Stimulated activated CD8-positive, alpha-beta memory T cell treated with anti-CD3 and anti-CD28 coated beads, Interleukin-12 subunit alpha, Interleukin-12 subunit beta, amount 100 ng/mL, for 24 hours (primary cell): ENCODE measurements around the gene RPS14.
"Not testable (repeated sequence)": the region's sequence is repeated elsewhere in the genome, so short reads cannot be mapped to it uniquely, and the experiment has no call there.

Experiments
- DNase-seq: peaks from one replicate; pipeline ENCODE4 v3.0.0-alpha.2; 2020; ENCODE audit errors: extremely low read depth

The RPS14 gene

DNA sequence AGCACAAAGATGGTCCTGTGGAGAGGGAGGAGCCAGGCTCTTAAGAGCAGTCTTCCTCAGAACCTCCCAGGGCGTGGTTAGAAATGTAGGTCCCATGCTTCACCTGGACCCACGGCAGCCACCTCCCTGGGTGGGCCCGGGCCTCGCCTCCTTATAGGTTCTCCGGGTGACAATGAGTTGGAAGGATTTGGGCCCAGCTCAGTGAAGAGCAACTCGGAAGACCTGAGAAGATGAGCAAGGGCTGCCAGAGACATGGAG, 32.1 kb upstream of the RPS14 start:
- no peak for DNase-seq

DNA sequence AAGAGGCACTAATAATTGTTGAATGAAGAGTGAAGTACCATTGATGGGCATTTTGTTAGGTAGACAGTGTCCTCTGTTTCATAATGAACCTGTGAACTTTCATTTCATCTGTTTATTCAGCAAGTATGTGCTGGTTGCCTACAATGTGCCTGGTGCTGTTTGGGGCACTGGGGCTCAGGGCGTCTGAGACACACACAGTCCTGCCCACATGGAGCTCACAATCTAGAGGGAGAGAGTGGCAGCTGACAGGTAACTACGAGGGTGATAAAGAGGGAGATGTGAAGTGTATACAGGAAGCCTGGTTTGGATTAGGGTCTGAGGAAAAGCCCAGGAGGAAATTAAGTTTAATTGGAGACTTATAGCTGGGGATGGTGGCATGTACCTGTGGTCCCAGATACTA, 29.9 kb upstream of the RPS14 start:
- DNase-seq: no peak

DNA sequence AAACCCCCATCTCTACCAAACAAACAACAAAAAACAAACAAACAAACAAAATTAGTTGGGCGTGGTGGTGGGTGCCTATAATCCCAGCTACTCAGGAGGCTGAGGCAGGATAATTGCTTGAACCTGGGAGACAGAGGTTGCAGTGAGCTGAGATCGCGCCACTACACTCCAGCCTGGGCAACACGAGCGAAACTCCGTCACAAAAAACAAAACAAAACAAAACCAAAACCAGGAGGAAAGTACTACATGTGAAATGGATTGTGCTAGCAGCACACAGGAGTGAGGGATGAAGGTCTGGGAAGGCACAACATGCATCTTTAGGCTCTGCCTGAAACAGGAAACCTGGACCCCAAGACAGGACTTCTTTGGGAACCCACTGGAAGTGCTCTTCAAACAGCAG, 27.0 kb upstream of the RPS14 start:
- not testable (repeated sequence) for DNase-seq

DNA sequence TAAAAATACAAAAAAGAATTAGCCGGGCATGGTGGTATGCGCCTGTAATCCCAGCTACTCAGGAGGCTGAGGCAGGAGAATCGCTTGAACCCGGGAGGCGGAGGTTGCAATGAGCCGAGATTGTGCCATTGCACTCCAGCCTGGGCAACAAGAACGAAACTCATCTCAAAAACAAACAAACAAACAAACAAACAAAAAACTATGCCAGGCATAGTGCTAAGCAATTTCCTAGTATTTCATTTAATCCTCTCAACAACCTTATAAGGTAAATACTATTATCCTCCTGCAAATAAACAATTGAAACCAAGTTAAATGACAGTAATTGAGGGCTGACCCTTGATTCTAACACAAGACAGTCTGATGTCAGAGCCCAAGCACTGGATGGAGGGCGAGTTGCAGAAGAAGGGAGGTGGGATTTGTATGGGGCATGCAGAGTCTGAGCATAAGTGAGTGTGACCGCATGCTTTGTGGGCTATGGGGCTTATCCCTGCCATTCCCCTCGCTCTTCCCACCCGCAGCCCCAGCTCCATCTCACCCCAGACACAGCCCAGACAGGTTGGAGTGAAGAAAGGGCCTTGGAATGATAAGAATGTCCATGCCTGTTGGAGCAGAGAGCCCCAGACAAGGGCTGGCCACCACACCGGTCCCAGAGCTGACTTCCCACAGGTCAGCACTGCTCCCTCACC, 24.3 kb upstream of the RPS14 start:
- no peak for DNase-seq

DNA sequence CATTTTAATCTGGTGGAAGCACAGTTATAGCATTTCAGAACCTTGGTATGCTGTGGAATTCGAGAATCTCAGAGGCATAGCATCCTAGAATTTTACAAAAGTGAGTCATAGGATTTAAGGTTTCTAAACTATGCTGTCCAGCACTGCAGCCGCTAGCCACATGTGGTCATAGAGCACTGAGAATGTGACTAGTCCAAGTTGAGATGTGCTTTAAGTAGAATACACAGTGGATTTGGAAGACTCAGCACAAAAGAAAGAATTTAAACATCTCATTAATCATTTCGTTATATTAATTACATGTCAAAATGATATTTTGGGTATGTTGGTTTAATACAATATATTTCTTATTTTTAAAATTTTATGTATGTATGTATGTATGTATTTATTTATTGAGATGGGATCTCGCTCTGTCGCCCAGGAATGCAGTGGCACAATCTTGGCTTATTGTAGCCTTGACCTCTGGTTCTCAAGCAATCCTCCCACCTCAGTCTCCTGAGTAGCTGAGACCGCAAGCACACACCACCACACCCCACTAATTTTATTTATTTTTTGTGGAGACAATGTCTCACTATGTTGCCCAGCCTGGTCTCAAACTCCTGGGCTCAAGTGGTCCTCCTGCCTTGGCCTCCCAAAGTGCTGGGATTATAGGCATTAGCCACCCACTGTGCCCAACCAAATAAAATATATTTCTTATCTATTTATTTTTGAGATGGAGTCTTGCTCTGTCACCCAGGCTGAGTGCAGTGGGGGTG, 20.4 kb upstream of the RPS14 start:
- DNase-seq: no peak

DNA sequence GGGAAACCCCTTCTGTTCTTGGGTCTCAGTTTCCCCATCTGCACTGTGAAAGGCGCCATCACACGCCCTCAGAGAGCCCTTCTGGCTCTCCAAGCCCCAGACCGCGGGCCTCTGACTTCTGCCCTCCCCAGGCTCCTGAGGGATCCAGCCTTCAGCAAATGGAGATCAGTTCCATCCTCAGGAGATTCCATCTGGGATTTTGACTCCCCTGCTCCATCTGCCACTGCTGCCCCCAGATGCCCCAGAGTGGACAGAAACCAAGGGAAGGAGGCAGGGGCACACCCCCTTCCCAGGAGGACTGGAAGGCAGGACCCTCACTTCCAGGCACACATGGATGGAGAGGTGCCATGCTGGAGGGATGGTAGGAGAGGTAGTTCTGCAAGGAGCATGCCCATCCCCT, 18.7 kb upstream of the RPS14 start:
- DNase-seq: no peak

DNA sequence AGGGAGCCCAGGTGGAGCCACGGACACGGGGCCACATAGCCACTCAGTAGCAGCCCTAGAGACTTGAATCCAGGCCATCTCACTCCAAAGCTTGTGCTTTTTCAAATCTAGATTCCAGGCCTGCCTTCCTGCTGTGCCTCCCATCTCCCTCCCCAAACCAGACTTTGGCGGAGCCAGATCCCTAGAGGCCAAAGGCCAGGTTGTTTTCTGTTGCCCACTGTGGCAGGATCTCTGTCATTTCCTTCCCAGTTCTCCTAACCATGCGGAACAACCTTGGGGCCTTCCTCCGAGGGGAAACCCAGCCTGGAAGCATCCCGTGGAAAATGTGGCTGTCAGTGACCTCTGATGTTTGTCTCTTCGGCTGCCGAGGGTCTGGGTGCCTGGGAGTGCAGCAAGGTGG, 16.4 kb upstream of the RPS14 start:
- no peak for DNase-seq

DNA sequence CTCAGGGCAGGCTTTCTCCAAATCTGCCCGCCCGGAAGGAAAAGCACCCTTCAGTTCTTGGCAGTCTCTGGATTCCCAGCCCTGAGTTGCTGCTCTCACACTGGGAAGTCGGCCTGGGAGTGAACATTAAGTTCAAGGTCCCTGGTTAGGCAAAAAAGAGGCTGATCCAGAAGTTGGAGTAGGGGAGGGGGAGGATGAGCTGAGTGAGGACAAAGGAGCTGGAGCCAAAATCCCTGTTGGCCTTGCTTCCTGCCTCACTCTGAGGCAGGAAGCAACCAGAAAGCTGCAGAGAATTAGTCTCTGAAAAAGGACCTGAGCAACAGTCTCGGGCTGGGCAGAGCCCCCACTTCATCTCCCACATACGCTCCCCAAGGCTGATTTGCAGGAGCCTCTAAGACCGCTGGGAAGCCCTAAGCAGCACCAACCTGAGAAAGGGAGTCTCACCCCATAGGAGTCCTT, 15.0 kb upstream of the RPS14 start:
- DNase-seq: no peak

DNA sequence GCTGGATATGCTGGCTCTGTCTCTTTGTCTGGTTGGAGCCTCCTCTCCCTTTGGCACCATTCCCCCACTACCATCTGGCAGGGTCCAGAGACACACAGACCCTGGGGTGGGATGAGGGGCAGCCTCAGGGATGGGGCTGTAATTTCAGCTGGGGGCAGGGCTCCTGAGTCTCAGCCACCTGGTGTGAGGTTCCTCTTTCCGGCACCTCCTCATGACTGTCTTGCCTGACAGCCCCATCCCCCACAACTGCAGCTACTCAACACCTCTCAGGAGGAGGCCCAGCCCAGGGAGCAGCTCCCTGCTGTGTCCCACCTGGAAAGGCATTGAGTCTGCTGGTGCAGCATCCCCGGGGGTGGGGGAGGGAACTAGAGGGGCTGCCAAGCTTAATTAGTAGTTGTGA, 11.7 kb upstream of the RPS14 start:
- DNase-seq: no peak

DNA sequence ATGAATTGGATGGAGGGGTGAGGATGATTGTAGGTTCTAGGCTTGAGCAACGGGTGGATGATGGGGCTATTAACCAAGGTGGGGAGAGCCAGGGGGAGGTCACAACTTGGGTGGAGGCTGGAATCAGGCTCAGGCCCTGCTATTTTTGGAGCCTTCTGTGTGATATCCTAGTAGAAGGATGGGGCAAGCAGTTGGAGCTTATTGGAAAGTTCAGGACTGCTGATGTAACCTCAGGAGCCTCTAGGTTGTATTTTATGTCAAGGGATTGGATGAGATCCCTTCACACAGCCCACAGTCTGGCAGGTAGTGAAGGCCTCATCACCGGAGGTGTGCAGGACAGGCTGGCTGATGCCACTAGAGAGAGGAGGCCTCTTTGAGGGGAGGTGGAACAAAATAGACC, 11.2 kb upstream of the RPS14 start:
- no peak for DNase-seq

DNA sequence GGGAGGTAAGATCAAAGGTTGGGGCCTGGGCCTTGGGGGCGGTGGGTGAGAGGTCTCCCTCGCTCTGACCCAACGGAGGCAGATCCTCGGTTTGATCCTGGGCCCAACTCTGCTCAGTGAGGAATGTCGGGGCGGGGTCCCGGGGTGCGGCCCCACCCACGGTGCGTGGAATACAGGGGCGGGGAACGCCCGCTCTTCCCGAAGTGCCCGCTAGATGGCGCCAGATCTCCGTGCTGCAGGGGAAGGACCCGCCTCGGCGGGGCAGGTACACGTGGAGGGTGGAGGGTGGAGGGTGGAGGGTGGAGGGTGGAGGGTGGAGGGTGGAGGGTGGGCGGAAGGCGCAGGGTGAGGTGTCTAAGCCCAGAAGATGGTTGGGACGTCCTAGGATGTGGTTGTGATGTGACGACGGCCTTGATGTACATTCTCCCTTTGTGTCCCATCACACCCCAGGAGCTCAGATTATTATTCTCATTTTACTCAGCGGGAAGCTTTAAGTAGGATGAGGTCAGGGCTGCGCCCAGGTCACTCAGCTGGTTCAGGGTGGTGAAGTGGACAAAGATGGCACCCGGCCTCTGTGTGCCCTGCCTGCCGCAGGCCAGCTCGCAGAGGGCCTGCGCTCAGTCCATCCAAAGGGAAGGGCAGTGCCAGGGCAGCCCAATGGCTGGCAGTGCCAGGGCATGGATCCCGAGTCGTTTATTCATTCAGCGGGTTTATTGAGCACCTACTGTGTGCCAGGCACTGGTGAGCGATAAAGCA, 9.4 kb upstream of the RPS14 start:
- peak; percentile 59 for DNase-seq

DNA sequence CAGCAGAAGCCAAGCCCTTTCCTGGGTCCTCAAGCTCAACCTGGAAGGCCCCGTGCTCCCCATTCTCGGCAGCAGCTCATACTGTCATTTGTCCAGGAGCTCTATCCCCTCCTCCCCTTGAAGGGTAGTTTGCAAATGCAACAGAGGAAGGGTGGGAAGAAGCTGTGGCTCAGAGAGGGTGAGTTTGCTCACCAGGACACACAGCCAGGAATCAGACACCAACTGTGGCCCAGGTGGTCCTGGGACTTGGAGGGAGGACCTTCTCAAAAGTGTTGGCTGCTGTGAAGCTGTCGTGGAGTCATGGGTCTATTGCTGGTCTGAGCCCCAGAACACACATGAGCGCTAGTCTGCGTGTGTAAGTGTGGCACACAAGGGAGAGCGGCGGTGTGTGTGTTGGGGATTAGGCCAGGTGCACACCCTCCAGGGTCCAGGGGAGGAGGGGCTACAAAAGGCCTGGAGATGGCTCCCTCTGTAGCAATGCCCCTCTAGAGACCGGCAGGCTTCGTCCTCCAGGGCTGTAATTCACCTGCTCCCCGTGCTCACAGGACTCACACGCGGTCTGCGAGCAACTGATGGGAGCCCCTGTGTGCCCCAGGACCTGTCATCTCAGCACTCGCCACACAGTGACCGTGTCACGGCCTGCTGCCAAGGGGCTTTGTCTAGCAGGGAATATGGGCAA, 8.2 kb upstream of the RPS14 start:
- no peak for DNase-seq

DNA sequence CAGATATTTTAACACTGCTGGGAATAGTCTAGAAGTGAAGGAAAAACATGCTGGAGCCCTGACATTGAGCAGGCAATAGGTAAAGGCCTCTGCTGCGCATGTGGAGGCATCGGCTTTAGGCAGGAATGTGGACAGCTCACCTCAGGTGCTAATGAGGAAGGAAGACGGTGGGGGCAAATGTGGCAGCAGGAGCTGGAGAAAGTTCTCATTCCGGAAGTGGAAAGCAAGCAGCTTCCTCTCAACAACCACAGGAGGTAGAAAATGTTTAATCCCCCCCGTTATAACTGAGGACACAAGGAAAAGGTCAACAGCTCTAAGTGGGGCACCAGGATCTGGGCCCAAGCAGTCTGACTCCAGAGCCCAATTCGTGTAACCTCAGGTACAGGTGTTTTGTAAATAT, 7.6 kb upstream of the RPS14 start:
- DNase-seq: no peak

DNA sequence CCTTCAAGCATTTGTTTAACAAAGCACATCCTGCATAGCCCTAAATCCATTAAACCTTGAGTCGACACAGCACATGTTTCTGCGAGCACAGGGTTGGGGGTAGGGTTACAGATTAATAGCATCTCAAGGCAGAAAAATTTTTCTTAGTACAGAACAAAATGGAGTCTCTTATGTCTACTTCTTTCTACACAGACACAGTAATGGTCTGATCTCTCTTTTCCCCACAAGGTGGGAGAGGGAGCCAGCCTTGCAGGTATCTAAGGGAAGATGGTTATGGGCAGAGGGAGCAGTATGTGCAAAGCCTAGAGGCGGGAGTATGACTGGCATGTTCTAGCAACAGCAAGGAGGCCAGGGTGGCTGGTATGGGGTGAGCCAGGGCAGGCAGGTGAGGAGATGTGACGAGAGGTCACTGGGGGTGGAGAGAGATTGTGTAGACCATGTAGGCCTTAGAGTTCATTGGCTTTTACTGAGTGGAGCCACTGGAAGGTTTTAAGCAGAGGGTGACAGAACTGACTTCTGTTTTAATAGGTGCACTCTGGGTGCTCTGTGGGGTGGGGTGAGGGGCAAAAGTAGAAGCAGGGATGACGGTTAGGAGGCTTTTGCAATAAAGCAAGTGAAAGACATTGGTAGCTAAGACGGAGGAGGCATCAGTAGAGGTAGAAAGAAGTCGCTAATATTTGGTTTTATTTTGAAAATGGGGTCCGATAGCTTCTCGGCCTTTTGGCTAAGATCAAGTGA, 5.1 kb upstream of the RPS14 start:
- DNase-seq: no peak

DNA sequence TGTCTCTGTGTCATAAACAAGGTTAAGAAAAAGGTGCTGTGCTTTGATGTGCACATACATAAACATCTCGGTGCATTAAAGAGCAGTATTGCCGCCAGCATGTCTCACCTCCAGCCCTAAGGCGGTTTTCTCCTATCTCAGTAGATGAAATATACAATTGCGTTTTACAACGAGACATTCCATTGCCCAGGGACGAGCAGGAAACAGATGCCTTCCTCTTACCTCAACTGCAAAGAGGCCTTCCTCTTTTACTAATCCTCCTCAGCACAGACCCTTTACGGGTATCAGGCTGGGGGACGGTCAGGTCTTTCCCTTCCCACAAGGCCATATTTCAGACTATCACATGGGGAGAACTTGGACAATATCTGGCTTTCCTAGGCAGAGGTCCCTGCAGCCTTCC, 4.5 kb upstream of the RPS14 start:
- DNase-seq: not testable (repeated sequence)

DNA sequence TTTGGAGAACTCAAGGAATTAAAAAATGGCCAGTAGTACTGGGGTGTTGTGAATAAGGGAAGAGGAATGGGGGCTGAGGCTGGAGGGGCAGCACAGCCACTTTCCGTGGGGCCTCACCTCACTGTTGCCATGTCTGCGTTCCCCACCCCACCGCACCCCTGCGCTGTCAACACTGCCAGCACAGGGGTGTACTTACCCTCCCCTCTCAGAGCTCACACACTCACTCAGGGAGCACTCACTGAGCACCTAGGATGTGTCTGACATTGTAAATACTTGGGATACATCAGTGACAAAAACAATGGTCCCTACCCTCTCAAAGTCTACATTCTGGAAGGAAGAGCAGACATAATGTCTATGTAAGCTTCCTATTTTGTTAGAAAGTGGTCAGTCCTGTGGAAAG, 3.4 kb upstream of the RPS14 start:
- DNase-seq: no peak

DNA sequence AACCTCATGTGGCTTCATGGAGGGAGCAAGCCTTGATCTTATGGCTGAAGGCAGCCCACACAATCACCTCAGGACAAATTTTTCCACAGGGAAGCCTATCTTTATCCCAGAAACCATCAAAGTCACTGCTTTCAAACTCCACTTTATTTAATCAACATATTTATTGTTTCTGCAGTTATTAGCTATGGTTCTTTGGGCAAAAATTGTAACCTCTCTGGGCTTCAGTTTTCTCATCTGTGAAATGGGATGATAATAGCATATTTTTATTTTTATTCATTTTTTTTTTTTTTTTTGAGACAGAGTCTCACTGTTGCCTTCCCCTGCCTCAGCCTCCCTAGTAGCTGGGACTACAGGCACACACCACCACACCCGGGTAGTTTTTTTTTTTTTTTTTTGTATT, 2.1 kb upstream of the RPS14 start:
- no peak for DNase-seq

DNA sequence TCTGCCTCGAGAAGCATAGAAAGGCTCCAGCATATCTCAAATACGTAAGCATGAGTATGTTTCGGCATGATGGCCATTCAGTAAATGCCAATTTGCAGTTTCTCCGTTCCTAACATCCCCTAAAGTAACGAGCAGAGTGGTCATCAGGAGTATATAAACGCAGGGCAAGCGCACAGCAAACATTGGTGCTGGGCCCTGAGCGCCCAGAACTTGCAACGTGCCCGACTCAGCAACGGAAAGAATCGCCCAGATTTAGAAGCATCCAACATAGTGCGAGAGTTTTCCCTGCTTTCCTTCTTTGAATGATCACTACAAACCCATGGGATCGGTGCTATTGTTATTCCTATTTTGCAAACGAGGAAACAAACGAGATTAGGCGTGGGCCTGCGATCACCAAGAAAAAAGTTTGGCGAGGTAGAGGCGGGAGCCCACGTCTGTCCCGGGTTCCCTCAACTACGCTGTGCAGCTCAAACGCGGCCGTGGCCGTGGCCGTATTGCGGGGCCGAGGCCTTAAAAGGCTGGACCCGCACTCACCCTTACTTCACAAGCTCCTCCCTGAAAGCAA, 505 bp downstream of the RPS14 start:
- DNase-seq: no peak

DNA sequence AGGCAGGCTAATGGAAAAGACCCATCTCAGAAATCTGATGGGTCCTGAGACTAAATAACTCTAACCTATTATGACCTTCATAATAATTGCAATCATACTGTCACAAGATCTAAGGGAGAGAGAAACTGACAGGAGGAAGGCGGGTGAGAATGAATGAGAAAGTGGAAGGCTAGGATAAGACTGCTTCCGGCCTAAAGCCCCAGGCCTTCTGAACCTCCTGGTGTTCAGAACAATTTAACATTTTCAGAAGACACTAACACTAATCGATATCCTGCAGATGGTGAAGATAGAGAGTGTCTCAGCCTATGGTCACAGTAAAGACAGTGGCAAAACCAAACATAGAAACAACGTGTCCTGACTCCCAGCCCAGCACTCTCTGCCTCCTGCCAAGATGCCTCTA, 1.2 kb downstream of the RPS14 start:
- no peak for DNase-seq

DNA sequence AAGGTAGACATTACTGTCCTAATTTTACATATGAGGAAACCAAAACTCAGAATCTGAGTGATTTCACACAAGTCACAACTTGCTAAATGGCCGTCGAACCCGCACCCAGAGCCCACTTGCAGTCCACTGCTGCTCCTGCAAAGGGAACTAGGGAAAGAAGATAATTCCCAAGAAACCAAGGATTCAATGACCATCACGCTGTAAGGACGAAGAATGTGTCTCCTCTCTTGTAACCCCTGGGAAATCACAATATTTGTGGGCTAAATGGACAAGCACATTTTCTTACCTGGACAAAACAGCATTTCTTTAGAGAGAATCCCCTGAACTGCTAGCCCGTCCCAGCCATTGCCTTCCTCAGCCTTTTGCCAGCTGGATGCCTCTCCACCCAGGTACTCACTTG, 2.4 kb downstream of the RPS14 start:
- DNase-seq: no peak

DNA sequence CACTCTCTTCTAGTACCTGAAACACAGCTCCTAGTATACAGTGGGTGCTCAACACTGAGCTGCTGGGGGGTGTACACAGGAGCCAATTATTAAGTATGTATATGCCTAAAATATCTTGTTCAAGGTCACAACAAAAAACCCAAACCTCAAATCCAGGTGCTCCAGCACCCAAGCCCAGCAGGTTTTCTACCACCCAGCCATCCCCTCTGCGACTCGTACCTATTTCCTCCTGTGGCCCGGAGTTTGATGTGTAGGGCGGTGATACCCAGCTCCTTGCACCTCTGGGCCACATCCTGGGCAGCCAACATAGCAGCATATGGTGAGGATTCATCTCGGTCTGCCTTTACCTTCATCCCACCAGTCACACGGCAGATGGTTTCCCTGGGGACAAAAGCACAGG, 3.0 kb downstream of the RPS14 start:
- DNase-seq: no peak

DNA sequence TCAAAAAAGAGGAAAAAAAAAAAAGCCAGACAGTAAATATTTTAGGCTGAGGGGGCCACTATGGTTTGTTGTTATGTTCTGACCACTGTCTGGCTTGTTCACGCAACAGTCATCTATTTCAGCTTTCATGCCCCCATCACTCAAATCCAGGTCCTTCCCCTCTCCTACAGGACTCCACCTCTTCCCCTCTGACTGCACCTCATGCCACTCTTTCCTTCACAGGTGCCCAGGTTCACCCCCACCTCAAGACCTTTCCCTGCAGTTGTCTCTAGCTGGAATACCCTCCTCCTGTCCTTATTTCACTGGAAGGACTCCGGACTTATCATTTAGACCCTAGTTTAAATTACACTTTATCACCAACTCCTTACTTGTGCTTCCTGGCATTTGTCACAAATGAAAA, 3.5 kb downstream of the RPS14 start:
- no peak for DNase-seq
